WTC11 (cell line): ENCODE data around the gene DIDO1. TPM values are rescaled to one million over a fixed set of nuclear protein-coding genes. Genes with fewer than 3 reads are reported as not detected.

Source experiments
- ATAC-seq: fragments of 200-7000 bp; cut with Tn5 transposase; 2 replicates; pipeline ENCODE4 v1.10.0; 2021; ENCODE audit warnings: mild to moderate bottlenecking, moderate library complexity
- CTCF ChIA-PET: fragments of 300-600 bp; sonication (Branson Sonifier 250); formaldehyde crosslinking; loops from one replicate; lab custom pipeline; 2021; ENCODE audit warnings: antibody characterized with exemption; lab: Charles Lee
- POLR2A ChIA-PET: fragments of 350-600 bp; sonication (Branson Sonifier 250); formaldehyde crosslinking; loops from one replicate; lab custom pipeline; 2021; ENCODE audit warnings: antibody characterized with exemption; lab: Charles Lee
- DNase-seq: peaks from one replicate; pipeline ENCODE4 v3.0.0; 2021; ENCODE audit warnings: low spot score
- H3K27ac Mint-ChIP-seq: 2 replicates; pipeline ENCODE4 v1.8.0; 2021; ENCODE audit warnings: mixed read lengths
- H3K27me3 Mint-ChIP-seq: 2 replicates; pipeline ENCODE4 v1.8.0; 2021; ENCODE audit warnings: low read depth, mild to moderate bottlenecking, moderate library complexity, mixed read lengths
- H3K36me3 Mint-ChIP-seq: 2 replicates; pipeline ENCODE4 v1.8.0; 2021; ENCODE audit warnings: mixed read lengths
- H3K4me1 Mint-ChIP-seq: 2 replicates; pipeline ENCODE4 v1.8.0; 2022; ENCODE audit warnings: mixed read lengths
- H3K4me3 Mint-ChIP-seq: 2 replicates; pipeline ENCODE4 v1.8.0; 2021; ENCODE audit warnings: mild to moderate bottlenecking, moderate library complexity, mixed read lengths
- H3K9me3 Mint-ChIP-seq: 2 replicates; pipeline ENCODE4 v1.8.0; 2021; ENCODE audit warnings: mixed read lengths
- ATF1 ChIP-seq: sonication (generic); formaldehyde crosslinking; IDR thresholded peaks from 2 replicates; pipeline ENCODE4 v1.8.1; 2023; ENCODE audit warnings: mild to moderate bottlenecking, moderate library complexity, missing genetic modification reagents
- MYBL2 ChIP-seq: sonication (generic); formaldehyde crosslinking; IDR thresholded peaks from 2 replicates; pipeline ENCODE4 v1.8.1; 2023; ENCODE audit warnings: mild to moderate bottlenecking, moderate library complexity, missing genetic modification reagents
- NR3C1 ChIP-seq: sonication (generic); formaldehyde crosslinking; conservative IDR thresholded peaks from 2 replicates; pipeline ENCODE4 v1.8.1; 2023; ENCODE audit warnings: low read depth, mild to moderate bottlenecking, missing genetic modification reagents
- OVOL2 ChIP-seq: fragments of 250-450 bp; sonication (Bioruptor Pico); IDR thresholded peaks from 2 replicates; pipeline ENCODE4 v1.9.0; 2021; ENCODE audit warnings: mild to moderate bottlenecking, borderline replicate concordance
- PRRX2 ChIP-seq: fragments of 250-450 bp; sonication (Bioruptor Pico); IDR thresholded peaks from 2 replicates; pipeline ENCODE4 v1.8.0; 2021; ENCODE audit warnings: mild to moderate bottlenecking
- RORB ChIP-seq: fragments of 250-450 bp; sonication (Bioruptor Pico); IDR thresholded peaks from 2 replicates; pipeline ENCODE4 v1.9.0; 2021; ENCODE audit warnings: mild to moderate bottlenecking
- SMAD4 ChIP-seq: sonication (generic); formaldehyde crosslinking; IDR thresholded peaks from 2 replicates; pipeline ENCODE4 v1.8.0; 2022; ENCODE audit warnings: mild to moderate bottlenecking, missing genetic modification reagents
- SP1 ChIP-seq: sonication (generic); formaldehyde crosslinking; conservative IDR thresholded peaks from 2 replicates; pipeline ENCODE4 v1.8.1; 2022; ENCODE audit warnings: missing genetic modification reagents
- TEAD1 ChIP-seq: sonication (generic); formaldehyde crosslinking; IDR thresholded peaks from 2 replicates; pipeline ENCODE4 v1.8.0; 2022; ENCODE audit warnings: mild to moderate bottlenecking, missing genetic modification reagents
- TP53 ChIP-seq: sonication (generic); formaldehyde crosslinking; IDR thresholded peaks from 2 replicates; pipeline ENCODE4 v1.8.1; 2023; ENCODE audit warnings: mild to moderate bottlenecking, missing genetic modification reagents
- ZNF121 ChIP-seq: sonication (generic); formaldehyde crosslinking; IDR thresholded peaks from 2 replicates; pipeline ENCODE4 v1.8.0; 2023; ENCODE audit warnings: missing genetic modification reagents
- ZNF317 ChIP-seq: sonication (generic); formaldehyde crosslinking; IDR thresholded peaks from 2 replicates; pipeline ENCODE4 v1.8.1; 2023; ENCODE audit warnings: low read depth, mild to moderate bottlenecking, moderate library complexity, missing genetic modification reagents, borderline replicate concordance
- total RNA-seq: library from RNA; stranded (reverse); gene quantifications from 3 replicates; pipeline ENCODE4 v1.2.3, GENCODE V29; 2021
- TF ChIP-seq, protein P1 (sequence below): sonication (generic); formaldehyde crosslinking; IDR thresholded peaks from 2 replicates; pipeline ENCODE4 v1.8.0; 2022; ENCODE audit warnings: mild to moderate bottlenecking, missing genetic modification reagents
- TF ChIP-seq, protein P2 (sequence below): sonication (generic); formaldehyde crosslinking; conservative IDR thresholded peaks from 2 replicates; pipeline ENCODE4 v1.8.1; 2022; ENCODE audit warnings: mild to moderate bottlenecking, missing genetic modification reagents
- TF ChIP-seq, protein P3 (sequence below): fragments of 200-600 bp; IDR thresholded peaks from 2 replicates; pipeline ENCODE4 v1.8.0; 2022; ENCODE audit warnings: antibody characterized with exemption
- TF ChIP-seq, protein P4 (sequence below): fragments of 250-450 bp; sonication (Bioruptor Pico); IDR thresholded peaks from 2 replicates; pipeline ENCODE4 v1.9.0; 2021; ENCODE audit warnings: mild to moderate bottlenecking, borderline replicate concordance
- TF ChIP-seq, protein P5 (sequence below): sonication (generic); formaldehyde crosslinking; IDR thresholded peaks from 2 replicates; pipeline ENCODE4 v1.8.1; 2023; ENCODE audit warnings: mild to moderate bottlenecking, missing genetic modification reagents, moderate library complexity
- TF ChIP-seq, protein P6 (sequence below): sonication (generic); formaldehyde crosslinking; IDR thresholded peaks from 2 replicates; pipeline ENCODE4 v1.8.1; 2023; ENCODE audit warnings: mild to moderate bottlenecking, missing genetic modification reagents, moderate library complexity
- TF ChIP-seq, protein P7 (sequence below): sonication (generic); formaldehyde crosslinking; IDR thresholded peaks from 2 replicates; pipeline ENCODE4 v1.8.1; 2023; ENCODE audit warnings: mild to moderate bottlenecking, missing genetic modification reagents

The DIDO1 gene
- total RNA-seq, 1 experiment from 2014 or later, result 87.3 TPM

DNA sequence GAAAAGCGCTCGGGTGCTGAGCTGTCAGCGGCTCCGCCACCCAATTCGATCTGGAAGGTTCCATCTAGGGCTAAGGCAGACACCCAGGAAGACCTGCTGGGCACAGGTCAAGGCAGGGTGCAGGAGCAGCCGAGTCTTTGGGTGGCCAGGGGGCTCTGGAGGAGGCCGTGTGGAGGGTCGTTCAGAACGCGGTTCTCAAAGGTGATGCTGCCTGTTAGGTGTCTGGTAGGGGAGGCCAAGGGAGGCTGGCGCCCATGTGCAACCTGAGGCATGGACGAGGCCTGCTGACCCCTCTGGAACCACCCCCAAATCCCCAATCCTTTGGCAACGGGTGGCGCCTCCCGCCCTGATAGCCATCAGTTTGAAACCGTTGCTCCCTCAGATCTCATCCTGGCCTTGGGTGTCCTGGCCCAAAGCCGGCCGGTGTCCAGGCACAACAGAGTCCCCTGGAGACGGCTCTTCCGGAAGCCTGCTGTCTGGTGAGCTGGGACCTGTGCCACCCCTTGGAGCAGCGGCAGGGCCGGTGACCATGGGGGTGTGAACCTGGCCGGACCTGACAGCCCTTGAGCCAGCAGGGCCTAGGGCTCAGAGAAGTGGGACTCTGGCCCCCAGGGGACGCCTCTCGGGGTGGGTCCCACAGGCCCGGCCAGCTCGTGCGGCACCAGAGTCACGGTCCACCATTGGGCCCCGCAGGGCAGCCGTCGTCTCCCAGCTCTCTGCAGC lies 36.7 kb upstream of the DIDO1 start:
- Mint-ChIP-seq H3K4me1 (no peaks in the 10 kb centered on the region), H3K36me3 (peaks cover 3% of the 10 kb centered on the region; the same call in 1 of the 2 replicates), H3K9me3 (no peaks in the 10 kb centered on the region), H3K27me3 (no peaks in the 10 kb centered on the region), H3K27ac (no peak overlapping the region), H3K4me3 (no peak overlapping the region)
- ChIA-PET POLR2A (no interaction called here), CTCF (interaction anchor here (2.0 kb wide), 1 partner anchor 10 kb away, joined by 6 read pairs; no protein-coding TSS in a partner anchor)
- ATAC-seq (no peak), DNase-seq (no peak)
- no peak for TF ChIP-seq MYBL2 (CRISPR knock-in tag)
- TF ChIP-seq, protein P1, sequence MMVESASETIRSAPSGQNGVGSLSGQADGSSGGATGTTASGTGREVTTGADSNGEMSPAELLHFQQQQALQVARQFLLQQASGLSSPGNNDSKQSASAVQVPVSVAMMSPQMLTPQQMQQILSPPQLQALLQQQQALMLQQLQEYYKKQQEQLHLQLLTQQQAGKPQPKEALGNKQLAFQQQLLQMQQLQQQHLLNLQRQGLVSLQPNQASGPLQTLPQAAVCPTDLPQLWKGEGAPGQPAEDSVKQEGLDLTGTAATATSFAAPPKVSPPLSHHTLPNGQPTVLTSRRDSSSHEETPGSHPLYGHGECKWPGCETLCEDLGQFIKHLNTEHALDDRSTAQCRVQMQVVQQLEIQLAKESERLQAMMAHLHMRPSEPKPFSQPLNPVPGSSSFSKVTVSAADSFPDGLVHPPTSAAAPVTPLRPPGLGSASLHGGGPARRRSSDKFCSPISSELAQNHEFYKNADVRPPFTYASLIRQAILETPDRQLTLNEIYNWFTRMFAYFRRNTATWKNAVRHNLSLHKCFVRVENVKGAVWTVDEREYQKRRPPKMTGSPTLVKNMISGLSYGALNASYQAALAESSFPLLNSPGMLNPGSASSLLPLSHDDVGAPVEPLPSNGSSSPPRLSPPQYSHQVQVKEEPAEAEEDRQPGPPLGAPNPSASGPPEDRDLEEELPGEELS (CRISPR knock-in tag), result no peak
- TF ChIP-seq, protein P2, sequence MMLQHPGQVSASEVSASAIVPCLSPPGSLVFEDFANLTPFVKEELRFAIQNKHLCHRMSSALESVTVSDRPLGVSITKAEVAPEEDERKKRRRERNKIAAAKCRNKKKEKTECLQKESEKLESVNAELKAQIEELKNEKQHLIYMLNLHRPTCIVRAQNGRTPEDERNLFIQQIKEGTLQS (CRISPR knock-in tag), result no peak
- TF ChIP-seq ATF1 (CRISPR knock-in tag), result no peak
- TF ChIP-seq, protein P3, sequence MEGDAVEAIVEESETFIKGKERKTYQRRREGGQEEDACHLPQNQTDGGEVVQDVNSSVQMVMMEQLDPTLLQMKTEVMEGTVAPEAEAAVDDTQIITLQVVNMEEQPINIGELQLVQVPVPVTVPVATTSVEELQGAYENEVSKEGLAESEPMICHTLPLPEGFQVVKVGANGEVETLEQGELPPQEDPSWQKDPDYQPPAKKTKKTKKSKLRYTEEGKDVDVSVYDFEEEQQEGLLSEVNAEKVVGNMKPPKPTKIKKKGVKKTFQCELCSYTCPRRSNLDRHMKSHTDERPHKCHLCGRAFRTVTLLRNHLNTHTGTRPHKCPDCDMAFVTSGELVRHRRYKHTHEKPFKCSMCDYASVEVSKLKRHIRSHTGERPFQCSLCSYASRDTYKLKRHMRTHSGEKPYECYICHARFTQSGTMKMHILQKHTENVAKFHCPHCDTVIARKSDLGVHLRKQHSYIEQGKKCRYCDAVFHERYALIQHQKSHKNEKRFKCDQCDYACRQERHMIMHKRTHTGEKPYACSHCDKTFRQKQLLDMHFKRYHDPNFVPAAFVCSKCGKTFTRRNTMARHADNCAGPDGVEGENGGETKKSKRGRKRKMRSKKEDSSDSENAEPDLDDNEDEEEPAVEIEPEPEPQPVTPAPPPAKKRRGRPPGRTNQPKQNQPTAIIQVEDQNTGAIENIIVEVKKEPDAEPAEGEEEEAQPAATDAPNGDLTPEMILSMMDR, result no peak
- TF ChIP-seq ZNF317, result no peak
- no peak for TF ChIP-seq NR3C1 (CRISPR knock-in tag)

DNA sequence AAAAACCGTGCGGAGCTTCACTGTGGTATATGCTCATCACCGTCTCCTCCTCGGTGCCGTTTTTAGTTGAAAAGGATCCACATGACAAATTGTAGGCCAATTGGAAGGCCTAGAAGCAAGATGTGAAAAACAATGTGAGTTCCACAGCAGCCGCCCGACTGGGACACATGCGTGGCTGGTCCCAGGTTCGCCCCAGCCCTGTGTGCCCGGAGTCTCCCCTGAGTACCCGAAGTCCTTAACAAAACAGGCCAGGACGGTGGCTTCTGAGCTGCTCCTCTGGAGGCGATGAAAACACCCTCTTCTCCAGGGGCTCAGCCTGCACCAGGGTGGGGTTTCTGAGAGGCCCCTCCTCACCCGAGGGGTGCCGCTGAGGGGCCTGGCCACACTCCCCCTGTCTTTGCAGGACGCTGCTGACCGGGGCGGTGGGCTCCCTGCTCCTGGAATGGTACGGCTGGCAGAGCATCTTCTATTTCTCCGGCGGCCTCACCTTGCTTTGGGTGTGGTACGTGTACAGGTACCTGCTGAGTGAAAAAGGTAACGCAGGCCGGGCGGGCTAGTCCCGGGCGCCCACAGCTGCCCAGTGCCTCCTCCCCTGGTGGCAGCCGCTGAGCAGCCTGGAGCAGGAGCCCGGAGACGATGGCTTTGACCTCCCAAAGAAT lies 36.0 kb upstream of the DIDO1 start:
- TF ChIP-seq PRRX2 (CRISPR knock-in tag), result no peak
- TF ChIP-seq SMAD4 (CRISPR knock-in tag), result no peak
- TF ChIP-seq, protein P4, sequence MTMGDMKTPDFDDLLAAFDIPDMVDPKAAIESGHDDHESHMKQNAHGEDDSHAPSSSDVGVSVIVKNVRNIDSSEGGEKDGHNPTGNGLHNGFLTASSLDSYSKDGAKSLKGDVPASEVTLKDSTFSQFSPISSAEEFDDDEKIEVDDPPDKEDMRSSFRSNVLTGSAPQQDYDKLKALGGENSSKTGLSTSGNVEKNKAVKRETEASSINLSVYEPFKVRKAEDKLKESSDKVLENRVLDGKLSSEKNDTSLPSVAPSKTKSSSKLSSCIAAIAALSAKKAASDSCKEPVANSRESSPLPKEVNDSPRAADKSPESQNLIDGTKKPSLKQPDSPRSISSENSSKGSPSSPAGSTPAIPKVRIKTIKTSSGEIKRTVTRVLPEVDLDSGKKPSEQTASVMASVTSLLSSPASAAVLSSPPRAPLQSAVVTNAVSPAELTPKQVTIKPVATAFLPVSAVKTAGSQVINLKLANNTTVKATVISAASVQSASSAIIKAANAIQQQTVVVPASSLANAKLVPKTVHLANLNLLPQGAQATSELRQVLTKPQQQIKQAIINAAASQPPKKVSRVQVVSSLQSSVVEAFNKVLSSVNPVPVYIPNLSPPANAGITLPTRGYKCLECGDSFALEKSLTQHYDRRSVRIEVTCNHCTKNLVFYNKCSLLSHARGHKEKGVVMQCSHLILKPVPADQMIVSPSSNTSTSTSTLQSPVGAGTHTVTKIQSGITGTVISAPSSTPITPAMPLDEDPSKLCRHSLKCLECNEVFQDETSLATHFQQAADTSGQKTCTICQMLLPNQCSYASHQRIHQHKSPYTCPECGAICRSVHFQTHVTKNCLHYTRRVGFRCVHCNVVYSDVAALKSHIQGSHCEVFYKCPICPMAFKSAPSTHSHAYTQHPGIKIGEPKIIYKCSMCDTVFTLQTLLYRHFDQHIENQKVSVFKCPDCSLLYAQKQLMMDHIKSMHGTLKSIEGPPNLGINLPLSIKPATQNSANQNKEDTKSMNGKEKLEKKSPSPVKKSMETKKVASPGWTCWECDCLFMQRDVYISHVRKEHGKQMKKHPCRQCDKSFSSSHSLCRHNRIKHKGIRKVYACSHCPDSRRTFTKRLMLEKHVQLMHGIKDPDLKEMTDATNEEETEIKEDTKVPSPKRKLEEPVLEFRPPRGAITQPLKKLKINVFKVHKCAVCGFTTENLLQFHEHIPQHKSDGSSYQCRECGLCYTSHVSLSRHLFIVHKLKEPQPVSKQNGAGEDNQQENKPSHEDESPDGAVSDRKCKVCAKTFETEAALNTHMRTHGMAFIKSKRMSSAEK, result no peak
- no peak for TF ChIP-seq TEAD1
- no peak for TF ChIP-seq ZNF121 (CRISPR knock-in tag)
- TF ChIP-seq, protein P5, sequence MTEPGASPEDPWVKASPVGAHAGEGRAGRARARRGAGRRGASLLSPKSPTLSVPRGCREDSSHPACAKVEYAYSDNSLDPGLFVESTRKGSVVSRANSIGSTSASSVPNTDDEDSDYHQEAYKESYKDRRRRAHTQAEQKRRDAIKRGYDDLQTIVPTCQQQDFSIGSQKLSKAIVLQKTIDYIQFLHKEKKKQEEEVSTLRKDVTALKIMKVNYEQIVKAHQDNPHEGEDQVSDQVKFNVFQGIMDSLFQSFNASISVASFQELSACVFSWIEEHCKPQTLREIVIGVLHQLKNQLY, result no peak
- TF ChIP-seq TP53 (CRISPR knock-in tag), result no peak
- TF ChIP-seq OVOL2, result no peak
- TF ChIP-seq RORB, result no peak
- TF ChIP-seq SP1, result no peak
- TF ChIP-seq, protein P6, sequence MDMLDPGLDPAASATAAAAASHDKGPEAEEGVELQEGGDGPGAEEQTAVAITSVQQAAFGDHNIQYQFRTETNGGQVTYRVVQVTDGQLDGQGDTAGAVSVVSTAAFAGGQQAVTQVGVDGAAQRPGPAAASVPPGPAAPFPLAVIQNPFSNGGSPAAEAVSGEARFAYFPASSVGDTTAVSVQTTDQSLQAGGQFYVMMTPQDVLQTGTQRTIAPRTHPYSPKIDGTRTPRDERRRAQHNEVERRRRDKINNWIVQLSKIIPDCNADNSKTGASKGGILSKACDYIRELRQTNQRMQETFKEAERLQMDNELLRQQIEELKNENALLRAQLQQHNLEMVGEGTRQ, result no peak
- TF ChIP-seq, protein P7, sequence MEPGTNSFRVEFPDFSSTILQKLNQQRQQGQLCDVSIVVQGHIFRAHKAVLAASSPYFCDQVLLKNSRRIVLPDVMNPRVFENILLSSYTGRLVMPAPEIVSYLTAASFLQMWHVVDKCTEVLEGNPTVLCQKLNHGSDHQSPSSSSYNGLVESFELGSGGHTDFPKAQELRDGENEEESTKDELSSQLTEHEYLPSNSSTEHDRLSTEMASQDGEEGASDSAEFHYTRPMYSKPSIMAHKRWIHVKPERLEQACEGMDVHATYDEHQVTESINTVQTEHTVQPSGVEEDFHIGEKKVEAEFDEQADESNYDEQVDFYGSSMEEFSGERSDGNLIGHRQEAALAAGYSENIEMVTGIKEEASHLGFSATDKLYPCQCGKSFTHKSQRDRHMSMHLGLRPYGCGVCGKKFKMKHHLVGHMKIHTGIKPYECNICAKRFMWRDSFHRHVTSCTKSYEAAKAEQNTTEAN (CRISPR knock-in tag), result no peak
- TF ChIP-seq, all 79 proteins: peak for 0
- Mint-ChIP-seq H3K4me3 (no peak overlapping the region), H3K27ac (peak overlapping the region; percentile 27; the same call in 1 of the 2 replicates), H3K36me3 (peaks cover 8% of the 10 kb centered on the region; the same call in 1 of the 2 replicates), H3K9me3 (no peaks in the 10 kb centered on the region), H3K4me1 (no peaks in the 10 kb centered on the region), H3K27me3 (no peaks in the 10 kb centered on the region)
- no peak for DNase-seq
- POLR2A ChIA-PET, result no interaction called here
- no peak for ATAC-seq
- CTCF ChIA-PET, result interaction anchor here (1.3 to 1.5 kb wide), 2 partner anchors 39 to 52 kb away, joined by 3 to 5 read pairs; no protein-coding TSS in a partner anchor
